EH (cell line): Measurements from ENCODE around the gene VAMP8.
"Not testable (repeated sequence)": the region's sequence is repeated elsewhere in the genome, so short reads cannot be mapped to it uniquely, and the experiment has no call there.

Source experiments
- DNase-seq: peaks from one replicate; pipeline ENCODE4 v3.0.0-alpha.2; 2015; ENCODE audit warnings: low read depth

Gene VAMP8

DNA sequence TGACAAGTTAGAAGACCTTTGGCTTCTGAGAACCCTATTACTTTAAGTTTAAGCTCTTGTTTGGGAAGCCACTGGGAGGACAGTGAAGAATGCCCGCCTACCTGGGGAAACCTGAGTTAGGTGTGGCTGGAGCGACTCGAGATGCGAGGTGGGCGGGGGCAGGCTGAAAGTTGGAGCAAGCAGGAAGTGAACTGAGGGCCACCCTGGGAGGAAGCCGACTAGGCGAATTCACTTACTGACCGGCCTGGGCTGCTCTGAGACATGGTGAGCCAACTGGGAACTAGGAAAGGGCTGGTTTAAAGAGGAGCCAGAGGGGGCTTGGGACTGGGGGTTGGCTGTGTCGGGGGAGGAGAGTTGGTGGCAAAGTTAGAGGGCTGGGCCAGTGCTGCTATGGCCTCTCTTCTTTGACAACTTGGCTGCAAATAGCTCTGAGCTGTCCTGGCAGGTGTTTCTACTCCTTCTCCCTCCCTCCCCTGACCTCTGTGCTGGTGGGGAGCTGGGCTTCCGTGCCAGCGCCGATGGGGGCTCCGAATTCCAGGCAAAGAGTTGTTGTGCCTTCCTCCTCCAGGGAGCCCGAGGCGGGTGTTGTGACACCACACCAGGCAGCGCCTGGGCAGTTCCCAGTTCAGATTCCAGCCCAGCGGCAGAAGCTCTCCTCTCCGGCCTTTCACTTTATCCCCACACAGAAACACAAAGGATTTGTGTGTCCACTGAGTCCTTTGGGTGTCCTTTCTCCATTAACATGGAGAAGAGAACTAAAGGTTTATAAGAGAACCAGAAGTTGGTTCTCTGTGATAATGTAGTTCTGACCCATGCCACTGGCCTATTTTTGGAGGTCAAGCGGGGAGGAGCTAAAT lies at the start of gene VAMP8:
Gene VAMP8, plus strand, starts transcription at position 201 of the 857 bp plus-strand sequence. Its CDS starts 61 bp downstream, at position 262.
- no peak for DNase-seq

DNA sequence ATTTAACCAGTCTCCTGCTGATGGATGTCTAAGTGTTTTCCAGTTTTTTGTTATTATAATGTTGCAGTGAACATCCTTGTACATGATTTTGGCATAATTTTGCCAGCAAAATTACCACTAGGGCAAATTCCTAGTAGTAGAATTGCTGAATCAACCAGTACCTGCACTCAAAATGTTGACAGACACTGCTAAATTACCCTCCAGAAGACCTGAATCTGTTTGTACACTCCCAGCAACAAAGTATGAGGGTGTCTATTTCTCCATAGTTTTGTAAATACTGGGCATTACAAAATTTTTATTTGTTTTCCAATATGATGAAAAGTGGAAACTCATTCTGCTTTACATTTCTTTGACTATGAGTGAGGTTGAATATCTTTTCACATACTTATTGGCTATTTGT lies 49.6 kb upstream of the VAMP8 start:
- no peak for DNase-seq

DNA sequence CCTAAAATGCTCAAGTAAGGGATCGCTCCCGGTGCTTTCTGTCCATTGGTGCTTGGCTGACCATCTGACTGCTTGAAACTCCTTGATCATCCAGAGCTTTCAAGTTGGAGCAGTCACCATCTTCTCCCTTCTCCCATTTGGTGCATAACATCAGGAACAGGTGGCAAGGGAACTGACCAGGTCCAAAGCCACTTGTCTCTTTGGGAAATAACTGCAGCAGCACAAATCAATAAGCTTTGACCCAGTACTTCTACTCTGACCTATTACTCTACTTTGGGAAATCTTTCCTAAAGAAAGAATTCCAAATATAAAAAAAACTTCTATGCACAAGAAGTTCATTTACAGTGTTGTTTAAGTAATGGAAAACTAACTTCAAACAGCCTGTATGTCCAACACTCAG lies 49.0 kb upstream of the VAMP8 start:
- no peak for DNase-seq

DNA sequence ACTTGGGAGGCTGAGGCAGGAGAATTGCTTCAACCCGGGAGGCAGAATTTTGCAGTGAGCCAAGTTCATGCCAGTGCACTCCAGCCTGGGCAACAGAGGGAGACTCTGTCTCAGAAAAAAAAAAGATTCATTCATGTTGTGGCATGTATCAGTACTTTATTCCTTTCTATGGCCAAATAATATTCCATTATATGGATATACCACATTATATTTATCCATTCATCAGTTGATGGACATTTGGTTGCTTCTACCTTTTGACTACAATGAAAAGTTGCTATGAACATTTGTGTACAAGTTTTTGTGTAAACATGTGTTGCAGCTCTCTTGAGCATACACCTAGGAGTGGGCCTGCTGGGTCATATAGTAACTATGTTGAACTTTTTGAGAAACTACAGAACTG lies 47.6 kb upstream of the VAMP8 start:
- DNase-seq = no peak

DNA sequence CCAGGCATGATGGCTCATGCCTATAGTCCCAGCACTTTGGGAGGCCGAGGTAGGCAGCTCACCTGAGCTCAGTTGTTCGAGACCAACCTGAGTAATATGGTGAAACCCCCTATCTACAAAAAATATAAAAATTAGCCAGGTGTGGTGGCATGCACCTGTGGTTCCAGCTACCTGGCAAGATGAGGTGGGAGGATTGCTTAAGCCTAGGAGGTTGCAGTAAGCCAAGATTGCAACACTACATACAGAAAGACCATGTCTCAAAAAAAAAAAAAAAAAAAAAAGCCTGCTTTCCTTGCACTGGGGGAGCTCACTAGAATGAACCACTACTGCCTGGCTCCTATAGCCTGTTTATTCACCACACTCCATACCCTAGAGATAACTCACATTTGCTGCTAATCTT lies 45.8 kb upstream of the VAMP8 start:
- DNase-seq = no peak

DNA sequence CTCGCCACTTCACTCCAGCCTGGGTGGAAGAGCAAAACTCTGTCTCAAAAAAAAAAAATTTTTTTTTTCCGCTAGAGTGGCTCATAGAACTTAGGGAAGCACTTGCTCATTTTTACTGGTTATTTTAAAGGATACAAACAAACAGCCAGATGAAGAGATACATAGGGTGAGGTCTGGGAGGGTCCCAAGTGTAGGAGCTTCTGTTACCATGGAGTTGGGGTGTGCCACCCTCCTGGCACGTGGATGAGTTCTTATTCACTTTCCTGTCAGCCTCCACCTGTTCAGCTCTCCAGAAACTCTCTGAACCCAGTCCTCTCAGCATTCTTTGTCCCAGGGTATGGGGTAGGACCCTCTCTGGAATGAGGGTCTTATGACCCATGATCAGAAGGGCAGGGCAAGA lies 43.3 kb upstream of the VAMP8 start:
- DNase-seq = no peak

DNA sequence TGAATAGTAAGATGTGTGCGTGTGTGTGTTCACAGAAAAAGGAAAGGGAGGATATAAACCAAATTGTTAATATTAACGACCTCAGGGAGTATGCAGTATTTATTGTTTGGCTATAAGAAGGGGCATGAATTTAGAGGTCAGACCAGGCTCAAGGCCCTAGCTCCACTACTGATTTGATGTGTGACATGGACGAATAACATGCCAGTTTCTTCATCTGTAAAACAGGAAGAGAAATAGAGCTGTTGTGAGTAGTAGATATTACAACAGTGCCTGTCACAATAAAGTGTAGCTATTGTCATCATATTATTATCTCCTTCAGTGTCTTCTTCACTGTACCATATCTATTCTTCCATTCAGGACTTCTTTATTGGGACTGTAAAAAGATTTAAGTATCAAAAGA lies 42.5 kb upstream of the VAMP8 start:
- no peak for DNase-seq

DNA sequence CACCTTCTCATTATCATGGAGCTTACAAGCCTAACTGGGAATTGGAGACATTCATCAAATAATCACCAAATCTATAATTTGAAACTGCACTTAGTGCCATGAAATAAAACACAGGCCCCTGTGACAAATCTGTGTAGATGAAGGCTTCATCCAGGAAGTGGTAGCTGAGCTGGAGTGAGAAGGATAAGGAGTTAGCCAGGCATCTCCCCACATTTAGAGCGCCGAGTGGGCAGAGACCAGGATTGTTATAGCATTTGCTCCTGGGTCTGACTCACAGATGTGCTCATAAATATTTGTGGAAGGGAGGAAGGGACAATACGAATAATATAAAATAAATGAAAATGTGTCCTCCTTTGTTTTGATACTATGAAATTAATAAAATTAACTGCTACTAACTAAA lies 40.9 kb upstream of the VAMP8 start:
- peak; percentile 89 for DNase-seq

DNA sequence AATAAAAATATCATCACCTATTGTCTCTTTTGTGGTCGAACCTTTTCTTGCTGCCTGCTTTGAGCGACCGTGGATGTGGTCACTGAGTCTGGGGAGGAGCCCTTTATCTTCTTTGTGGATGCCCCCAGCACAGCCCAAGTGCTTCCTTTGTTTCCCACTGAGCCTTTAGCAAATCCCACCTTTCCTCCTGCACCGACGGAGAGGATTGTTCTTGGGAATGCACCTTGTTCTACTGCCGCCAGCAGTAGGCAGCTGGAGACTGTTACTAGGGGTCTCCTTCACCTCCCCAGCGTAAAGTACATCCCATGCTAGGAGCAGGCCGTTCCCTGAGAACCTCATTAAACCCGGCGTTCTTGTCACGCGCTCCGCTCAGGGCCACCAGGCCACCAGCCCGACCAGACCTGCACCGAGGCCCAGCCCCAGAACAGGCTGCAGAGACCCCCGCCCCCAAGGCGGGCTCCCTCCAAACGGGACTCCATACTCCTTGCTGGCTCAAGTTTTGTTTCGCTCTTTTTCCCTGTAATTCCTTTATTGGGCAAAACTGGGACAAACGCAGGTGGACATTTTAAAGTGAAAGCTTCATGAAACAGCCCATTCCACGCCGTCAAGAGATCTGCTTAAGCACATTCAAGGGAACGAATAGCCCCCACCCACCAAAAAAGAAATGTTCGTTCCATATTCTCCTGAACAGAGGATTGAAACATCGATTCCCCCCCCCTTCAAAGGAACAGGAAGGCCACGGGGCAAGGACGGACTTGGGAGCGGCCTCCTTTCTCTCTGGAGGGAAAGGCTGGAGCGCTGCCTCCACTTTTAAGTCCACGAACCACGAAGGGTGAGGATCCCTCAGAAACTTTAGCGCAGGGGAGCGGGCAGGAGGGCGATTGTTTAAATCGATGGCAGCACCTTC lies 39.5 kb upstream of the VAMP8 start:
- DNase-seq = peak; percentile 55

DNA sequence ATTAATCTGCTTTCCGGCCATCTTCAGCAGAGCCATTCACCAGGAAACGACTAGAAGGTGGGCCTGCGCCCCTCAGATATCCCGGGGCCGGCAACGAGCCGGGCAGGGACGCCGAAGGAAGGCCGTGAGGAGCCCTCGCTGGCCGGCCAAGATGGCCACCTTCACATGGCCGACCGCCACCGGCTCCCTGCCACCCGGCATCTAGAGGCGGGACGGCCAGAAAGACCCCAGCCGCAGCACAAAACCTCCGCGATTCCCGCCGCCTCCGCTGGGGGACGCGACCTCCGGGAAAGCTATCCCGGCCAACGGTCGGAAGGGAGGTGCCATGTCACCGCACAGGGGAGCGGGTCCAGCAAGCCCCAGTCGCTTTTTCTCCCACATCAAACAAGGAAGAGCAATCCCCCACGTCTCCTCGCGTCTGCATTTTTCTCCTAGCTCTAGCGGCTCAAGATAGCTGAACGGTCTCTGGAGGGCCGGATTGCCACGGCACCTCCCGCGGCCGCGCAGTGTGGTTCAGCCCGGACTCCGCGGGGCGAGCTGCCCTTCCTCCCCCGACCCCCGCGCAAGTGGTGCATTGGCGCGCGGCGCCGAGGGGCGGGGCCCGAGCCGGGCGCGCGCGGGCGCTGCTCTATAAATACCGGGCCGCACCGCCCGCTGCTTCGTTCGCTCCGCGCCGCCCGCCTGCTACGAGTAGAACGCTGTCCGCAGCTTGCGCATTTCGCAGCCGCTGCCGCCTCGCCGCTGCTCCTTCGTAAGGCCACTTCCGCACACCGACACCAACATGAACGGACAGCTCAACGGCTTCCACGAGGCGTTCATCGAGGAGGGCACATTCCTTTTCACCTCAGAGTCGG lies 38.7 kb upstream of the VAMP8 start, which contains the start of gene MAT2A:
Gene MAT2A, plus strand, starts transcription at position 662 of the 854 bp plus-strand sequence. Its CDS starts 120 bp downstream, at position 782.
- DNase-seq = peak; percentile 90

DNA sequence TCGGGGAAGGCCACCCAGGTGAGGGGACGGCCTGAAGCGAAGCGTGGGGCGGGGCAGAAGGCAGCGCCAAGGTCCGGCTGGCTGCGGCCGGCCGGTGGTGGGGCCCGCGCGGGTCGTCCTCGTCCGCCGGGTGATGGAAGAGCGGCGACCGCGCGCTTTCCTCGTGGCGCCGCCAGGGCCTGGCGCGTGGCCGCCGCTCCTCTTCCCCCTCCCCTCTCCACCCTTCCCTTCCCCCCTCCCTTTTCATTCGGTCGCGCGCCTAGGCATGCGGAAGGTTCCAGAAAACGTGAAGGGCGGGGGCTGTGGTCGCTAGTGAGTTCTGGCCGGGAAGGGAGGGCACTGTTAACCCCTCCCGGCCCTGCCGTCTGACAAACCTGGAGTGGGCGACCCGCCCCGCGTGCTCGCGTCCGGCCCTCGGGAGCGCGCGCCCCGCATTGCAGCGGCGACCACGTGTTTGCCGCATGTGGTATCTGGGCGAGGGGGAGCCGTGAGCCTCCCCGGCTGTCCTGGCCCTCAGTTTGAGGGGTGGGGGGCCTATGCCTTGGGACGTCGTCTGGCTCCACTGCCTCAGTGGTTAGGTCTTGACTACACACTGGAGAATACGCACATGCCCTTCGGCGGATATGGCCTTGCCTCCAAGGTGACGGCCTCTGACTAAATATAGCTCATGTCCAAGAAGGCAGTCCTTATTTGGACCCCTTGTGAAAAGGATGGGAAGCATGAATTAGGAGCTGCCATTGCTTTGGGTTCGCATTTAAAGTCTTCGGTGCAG lies 37.8 kb upstream of the VAMP8 start:
- DNase-seq = peak; percentile 80

DNA sequence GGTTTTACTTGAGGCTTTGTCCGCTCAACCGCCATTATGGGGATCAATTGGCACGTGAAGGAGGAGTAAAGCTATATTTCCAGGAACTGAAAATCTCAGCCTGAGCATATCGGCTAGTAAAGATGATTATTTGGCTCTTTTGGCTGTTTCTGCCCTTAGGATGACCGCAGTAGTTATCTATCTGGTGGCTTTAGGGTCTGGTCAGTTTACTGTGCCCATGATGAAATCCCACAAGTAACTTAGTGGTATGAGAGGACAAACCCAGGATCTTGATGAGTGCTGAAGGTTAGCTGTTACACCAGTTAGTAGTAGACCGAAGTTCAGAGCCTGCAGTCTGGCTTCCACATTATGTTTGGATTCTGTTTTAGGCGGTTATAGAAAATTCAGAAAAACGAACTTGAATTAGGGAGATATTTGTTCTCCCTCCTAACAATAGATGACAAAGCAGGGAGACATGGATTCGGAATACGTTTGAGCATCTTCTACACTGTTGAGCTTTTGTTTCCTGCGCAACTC lies 37.2 kb upstream of the VAMP8 start:
- peak; percentile 39 for DNase-seq

DNA sequence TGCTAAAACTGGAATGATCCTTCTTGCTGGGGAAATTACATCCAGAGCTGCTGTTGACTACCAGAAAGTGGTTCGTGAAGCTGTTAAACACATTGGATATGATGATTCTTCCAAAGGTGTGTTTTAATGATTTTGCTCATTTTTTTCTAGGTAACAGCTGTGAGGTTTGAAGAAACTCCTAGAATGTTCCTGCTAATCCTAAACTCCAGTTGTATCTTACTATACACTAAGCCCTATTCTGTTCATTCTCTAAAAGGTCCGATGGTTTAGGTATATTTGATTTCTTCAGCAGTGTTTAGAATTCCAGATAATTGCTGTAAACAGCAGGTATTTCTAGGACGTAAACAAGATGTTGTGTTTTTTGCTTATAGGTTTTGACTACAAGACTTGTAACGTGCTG lies 36.1 kb upstream of the VAMP8 start:
- DNase-seq = no peak

DNA sequence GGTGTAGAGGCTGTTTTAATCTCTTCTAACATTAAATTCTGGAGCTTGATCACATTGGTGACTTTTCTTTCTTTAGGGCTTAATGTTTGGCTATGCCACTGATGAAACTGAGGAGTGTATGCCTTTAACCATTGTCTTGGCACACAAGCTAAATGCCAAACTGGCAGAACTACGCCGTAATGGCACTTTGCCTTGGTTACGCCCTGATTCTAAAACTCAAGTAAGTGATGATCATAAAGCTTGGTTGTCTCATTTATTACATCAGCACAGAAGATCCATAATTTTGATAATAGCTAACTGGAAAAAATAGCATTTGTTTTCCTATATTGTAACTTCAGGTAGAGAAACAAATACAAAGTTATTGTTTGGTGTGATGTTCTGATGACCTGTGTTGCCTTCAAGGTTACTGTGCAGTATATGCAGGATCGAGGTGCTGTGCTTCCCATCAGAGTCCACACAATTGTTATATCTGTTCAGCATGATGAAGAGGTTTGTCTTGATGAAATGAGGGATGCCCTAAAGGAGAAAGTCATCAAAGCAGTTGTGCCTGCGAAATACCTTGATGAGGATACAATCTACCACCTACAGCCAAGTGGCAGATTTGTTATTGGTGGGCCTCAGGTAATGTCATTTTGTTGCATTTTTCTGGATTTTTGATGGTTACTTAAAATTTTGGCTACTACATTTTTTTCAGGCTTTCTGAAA lies 35.5 kb upstream of the VAMP8 start:
- DNase-seq = no peak

DNA sequence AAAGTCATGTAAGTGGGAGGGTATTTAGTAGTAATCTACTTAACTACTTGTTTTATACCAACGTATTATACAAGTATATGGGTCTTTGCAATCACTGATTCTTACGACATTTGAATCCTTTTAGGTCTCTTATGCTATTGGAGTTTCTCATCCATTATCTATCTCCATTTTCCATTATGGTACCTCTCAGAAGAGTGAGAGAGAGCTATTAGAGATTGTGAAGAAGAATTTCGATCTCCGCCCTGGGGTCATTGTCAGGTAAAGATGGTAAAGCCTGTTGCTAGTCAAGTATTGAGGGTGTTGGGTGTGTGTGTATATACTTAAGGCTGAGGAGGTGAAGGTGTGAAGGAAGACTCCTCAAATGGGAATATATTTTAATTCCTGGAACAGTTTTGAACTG lies 34.6 kb upstream of the VAMP8 start:
- no peak for DNase-seq

DNA sequence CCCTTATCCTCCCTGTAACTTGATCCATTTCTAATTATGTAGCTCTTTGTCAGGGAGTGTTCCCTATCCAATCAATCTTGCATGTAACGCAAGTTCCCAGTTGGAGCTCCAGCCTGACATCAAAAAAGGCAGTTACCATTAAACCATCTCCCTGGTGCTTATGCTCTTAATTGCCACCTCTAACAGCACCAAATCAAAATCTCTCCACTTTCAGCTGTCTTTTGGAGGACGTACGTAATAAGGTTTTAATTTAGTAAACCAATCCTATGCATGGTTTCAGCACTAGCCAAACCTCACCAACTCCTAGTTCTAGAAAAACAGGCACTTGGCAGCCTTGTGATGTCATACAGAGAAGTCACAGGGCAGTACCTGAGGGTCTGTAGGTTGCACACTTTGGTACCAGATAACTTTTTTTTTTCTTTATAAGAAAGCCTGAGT lies 33.1 kb upstream of the VAMP8 start:
- DNase-seq = not testable (repeated sequence)

DNA sequence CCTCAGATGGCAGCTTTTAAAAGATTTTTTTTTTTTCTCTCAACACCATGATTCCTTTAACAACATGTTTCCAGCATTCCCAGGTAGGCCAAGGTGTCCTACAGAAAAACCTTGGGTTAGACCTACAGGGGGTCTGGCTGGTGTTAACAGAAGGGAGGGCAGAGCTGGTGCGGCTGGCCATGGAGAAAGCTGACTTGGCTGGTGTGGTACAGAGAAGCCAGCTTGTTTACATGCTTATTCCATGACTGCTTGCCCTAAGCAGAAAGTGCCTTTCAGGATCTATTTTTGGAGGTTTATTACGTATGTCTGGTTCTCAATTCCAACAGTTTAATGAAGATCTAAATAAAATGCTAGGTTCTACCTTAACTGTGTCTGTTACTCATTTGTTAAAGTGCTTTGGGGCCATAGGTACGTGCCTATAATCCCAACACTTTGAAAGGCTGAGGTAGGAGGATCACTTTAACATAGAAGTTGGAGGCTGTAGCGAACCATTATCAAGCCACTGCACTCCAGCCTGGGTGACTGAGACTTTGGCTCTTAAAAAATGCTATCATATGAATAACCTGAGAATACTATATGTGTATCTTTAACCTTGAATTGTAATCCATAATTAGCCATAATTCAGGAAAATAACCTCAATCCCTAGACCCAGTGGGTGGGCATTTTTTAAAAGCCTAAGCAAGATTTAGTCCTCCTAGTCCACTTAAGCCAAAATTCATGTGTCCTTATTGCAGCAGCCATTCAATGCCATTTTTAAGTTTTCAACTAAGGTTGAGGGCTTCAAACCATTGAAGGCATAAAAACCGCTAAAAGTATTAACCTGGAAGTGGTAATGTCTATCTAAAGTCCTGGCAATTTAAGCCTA lies 32.2 kb upstream of the VAMP8 start:
- not testable (repeated sequence) for DNase-seq

DNA sequence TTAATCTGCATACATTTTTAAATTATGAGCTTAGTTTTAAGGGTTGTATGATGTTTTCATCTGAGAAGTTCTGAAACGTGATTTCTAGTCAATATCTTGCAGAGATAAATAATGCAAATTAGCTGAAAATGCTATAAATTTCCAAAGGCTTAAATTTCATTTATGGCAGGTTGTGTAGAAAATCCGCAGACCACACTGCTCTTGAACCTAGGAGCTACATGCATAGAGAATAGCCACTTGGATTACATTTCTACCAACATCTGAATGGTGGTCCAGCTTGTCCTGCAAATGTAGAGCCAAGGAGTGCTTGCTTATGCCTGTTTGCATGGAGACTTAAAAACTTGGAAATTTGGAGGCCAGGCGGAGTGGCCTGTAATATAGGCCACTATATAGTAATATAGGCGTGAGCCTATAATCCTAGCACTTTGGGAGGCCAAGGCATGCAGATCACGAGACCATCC lies 31.6 kb upstream of the VAMP8 start:
- no peak for DNase-seq
